RWPE2 (cell line): ENCODE measurements around the gene MAML1.

Experiments
- ATAC-seq: fragments of 200-7000 bp; cut with Tn5 transposase; 3 replicates; pipeline ENCODE4 v1.9.1; 2021; ENCODE audit warnings: low read depth
- DNase-seq: peaks from one replicate; pipeline ENCODE4 v3.0.0-alpha.2; 2020; ENCODE audit warnings: low spot score
- H3K27ac ChIP-seq: fragments of 450-650 bp; 2 replicates; pipeline ENCODE4 v1.5.1; 2017; ENCODE audit warnings: mild to moderate bottlenecking; ENCODE audit not compliant: poor library complexity, severe bottlenecking
- H3K27me3 ChIP-seq: fragments of 250-450 bp; sonication (Bioruptor Pico); 2 replicates; pipeline ENCODE4 v1.5.1; 2021; ENCODE audit warnings: mild to moderate bottlenecking, moderate library complexity; ENCODE audit not compliant: insufficient read depth, poor library complexity, severe bottlenecking
- H3K36me3 ChIP-seq: fragments of 250-450 bp; sonication (Bioruptor Pico); 2 replicates; pipeline ENCODE4 v1.5.1; 2020; ENCODE audit warnings: low read depth, mild to moderate bottlenecking, moderate library complexity
- H3K4me1 ChIP-seq: fragments of 250-450 bp; sonication (Bioruptor Pico); 2 replicates; pipeline ENCODE4 v1.5.1; 2021; ENCODE audit warnings: mild to moderate bottlenecking, moderate library complexity; ENCODE audit not compliant: insufficient read depth, poor library complexity, severe bottlenecking
- H3K4me3 ChIP-seq: fragments of 250-450 bp; sonication (Bioruptor Pico); 2 replicates; pipeline ENCODE4 v1.5.1; 2021; ENCODE audit warnings: mild to moderate bottlenecking, moderate library complexity; ENCODE audit not compliant: severe bottlenecking
- H3K9me3 ChIP-seq: fragments of 250-450 bp; sonication (Bioruptor Pico); 2 replicates; pipeline ENCODE4 v1.5.1; 2021; ENCODE audit warnings: mild to moderate bottlenecking, moderate library complexity; ENCODE audit not compliant: severe bottlenecking
- TF ChIP-seq, protein P1 (sequence below): fragments of 450-650 bp; IDR thresholded peaks from one replicate; pipeline ENCODE4 v1.5.1; 2017; ENCODE audit warnings: mild to moderate bottlenecking, moderate library complexity; ENCODE audit not compliant: poor library complexity, severe bottlenecking

Gene MAML1

DNA sequence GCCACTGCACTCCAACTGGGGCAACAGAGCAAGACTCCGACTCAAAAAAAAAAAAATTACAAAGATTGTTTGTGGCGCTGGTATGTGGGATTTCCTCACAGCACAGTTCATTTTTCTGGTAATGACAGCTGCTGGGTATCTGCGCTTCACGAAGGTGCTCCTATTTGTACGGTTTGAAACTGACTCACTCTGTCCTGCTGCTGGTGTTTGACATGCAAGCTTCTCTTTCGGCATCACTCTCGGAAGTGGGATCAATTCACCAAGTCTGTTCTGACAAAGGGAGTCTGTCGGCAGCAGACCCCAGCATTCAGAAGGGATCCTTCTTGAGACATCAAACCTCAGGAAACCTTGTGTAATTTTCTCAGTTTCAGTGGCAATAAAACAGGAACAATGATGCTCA lies 26.3 kb downstream of the MAML1 start:
- Histone ChIP-seq H3K27ac (no peak overlapping the region), H3K36me3 (0 out of 2 replicates have a peak, but pooled peaks cover 2% of the 10 kb centered on the region), H3K4me1 (peaks cover 26% of the 10 kb centered on the region), H3K9me3 (no peaks in the 10 kb centered on the region), H3K4me3 (no peak overlapping the region), H3K27me3 (no peaks in the 10 kb centered on the region)
- TF ChIP-seq, protein P1, sequence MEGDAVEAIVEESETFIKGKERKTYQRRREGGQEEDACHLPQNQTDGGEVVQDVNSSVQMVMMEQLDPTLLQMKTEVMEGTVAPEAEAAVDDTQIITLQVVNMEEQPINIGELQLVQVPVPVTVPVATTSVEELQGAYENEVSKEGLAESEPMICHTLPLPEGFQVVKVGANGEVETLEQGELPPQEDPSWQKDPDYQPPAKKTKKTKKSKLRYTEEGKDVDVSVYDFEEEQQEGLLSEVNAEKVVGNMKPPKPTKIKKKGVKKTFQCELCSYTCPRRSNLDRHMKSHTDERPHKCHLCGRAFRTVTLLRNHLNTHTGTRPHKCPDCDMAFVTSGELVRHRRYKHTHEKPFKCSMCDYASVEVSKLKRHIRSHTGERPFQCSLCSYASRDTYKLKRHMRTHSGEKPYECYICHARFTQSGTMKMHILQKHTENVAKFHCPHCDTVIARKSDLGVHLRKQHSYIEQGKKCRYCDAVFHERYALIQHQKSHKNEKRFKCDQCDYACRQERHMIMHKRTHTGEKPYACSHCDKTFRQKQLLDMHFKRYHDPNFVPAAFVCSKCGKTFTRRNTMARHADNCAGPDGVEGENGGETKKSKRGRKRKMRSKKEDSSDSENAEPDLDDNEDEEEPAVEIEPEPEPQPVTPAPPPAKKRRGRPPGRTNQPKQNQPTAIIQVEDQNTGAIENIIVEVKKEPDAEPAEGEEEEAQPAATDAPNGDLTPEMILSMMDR, result no peak
- ATAC-seq (no peak), DNase-seq (no peak)

DNA sequence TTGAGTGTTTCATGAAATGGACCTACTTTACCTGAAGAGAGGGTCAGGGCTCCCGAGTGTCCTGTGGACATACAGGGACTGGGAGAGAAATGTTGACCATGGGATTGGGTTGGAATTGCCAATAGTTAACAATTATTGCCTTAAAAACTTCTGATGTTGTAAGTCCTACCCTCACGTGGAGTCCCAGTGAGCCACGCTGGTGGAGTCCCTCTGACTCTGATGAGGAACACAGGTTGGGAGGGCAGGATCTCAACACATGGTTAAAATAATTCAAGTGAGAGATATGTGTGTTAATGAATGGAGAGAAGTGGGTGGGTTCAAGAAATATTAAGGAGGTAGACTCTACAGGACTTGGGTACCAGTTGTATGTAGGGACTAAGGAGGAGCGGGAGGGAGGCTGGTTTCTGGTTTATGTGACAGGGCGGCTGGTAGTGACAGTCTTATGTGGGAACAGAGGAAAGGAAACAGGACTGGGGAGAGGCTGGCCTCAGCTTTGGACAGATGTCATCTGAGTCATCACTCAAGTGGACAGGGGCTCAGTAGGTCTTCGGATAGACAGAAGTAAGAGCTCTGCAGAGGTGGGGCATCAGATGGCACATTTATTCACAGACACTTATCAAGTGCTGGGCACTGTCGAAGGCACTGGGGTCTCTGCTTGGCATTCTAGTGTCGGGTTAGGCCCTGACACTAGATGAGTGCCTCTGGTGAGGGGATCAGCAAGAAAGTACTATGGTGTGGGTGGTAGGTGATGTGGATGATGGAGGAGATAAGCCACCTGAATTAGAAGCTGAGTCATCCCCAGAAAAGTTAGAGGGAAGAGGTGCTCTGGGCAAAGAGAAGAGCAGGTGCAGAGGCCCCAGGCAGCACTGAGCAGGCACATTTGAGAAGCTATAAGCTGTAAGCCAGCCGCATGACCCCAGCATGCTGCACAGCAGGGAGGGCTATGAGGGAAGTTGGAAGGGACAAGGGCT lies 27.2 kb downstream of the MAML1 start:
- no peaks in the 10 kb centered on the region for H3K9me3 ChIP-seq
- ATAC-seq (no peak), DNase-seq (no peak)
- H3K4me1 ChIP-seq, result peaks cover 35% of the 10 kb centered on the region
- TF ChIP-seq, protein P1, result no peak
- H3K27me3 ChIP-seq, result no peaks in the 10 kb centered on the region
- 0 out of 2 replicates have a peak, but pooled peaks cover 2% of the 10 kb centered on the region for H3K36me3 ChIP-seq
- H3K27ac ChIP-seq, result no peak overlapping the region
- no peak overlapping the region for H3K4me3 ChIP-seq

DNA sequence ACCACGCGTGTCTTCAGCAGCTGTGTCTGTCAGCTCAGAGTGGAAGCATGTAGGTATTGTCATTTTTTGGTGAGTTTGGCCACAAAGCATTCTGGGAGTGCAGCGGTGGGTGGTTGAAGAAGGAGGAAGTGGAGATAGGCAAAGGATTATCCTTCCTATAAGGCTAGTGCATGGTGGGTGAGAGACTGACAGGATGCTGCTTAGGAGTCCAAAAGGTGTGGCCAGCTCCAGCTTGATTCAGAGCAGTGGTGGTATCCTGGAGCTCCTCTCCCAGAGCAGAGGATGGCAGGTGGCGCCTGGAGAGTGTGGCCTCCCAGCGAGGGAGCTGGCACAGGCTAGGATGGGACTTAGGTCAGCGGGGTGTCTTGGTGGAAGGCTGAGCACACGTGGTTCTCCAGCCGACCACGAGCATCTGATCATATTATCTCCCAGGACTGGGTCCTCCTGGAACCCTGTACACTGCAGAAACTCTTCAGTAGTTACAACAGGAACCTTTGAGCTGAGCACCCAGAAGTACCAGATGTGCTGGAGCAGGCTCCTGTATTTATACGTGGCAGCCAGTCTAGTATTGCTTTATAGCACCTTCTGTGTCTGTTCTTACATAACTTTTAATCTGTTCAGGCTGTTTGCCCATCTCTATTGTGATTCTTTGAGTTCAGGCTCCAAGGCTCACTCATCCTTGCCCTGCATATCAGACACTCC lies 29.6 kb downstream of the MAML1 start:
- TF ChIP-seq, protein P1, result no peak
- ATAC-seq, result peak; percentile 31
- H3K27ac ChIP-seq, result peak overlapping the region; percentile 58
- no peaks in the 10 kb centered on the region for H3K9me3 ChIP-seq
- DNase-seq, result no peak
- H3K36me3 ChIP-seq, result peaks cover 21% of the 10 kb centered on the region
- no peaks in the 10 kb centered on the region for H3K27me3 ChIP-seq
- peaks cover 45% of the 10 kb centered on the region for H3K4me1 ChIP-seq
- H3K4me3 ChIP-seq, result no peak overlapping the region

DNA sequence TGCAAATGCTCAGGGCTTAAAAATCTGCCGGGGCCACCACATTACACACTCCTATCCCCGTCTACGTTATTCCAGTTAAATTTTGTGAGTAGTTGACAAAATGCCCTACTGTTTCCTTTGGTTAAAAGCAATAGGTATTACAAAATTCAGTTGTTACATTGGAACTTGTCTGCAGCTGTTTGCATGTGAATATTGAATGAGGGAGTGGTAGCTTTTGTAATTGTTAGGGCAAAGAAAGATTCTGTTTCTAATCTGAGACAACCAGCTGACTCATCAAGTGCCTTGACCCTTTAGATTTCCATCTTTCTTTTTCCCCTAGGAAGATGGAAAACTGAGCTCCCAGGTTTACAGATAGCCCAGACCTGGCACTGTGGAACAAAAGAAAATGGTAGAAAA lies 30.2 kb downstream of the MAML1 start:
- H3K27ac ChIP-seq, result peak overlapping the region; percentile 58
- H3K27me3 ChIP-seq, result no peaks in the 10 kb centered on the region
- no peaks in the 10 kb centered on the region for H3K9me3 ChIP-seq
- TF ChIP-seq, protein P1, result no peak
- DNase-seq (no peak), ATAC-seq (peak; percentile 38)
- no peak overlapping the region for H3K4me3 ChIP-seq
- peaks cover 45% of the 10 kb centered on the region for H3K4me1 ChIP-seq
- H3K36me3 ChIP-seq, result peaks cover 24% of the 10 kb centered on the region
